Choroid plexus epithelial cell (primary cell): Measurements from ENCODE around the gene CCSER1.

Experiments
- DNase-seq: peaks from one replicate; pipeline ENCODE4 v3.0.0-alpha.2; 2010; ENCODE audit warnings: low read depth
- H3K4me3 ChIP-seq: 2 replicates; pipeline ENCODE4 v1.5.1; 2011; ENCODE audit warnings: low read depth, mild to moderate bottlenecking, control low read depth, low read length, moderate library complexity
- TF ChIP-seq, protein P1 (sequence below): conservative IDR thresholded peaks from 2 replicates; pipeline ENCODE4 v1.5.1; 2011; ENCODE audit warnings: low read depth, mild to moderate bottlenecking, control low read depth, inconsistent platforms, low read length, moderate library complexity

CCSER1 gene

DNA sequence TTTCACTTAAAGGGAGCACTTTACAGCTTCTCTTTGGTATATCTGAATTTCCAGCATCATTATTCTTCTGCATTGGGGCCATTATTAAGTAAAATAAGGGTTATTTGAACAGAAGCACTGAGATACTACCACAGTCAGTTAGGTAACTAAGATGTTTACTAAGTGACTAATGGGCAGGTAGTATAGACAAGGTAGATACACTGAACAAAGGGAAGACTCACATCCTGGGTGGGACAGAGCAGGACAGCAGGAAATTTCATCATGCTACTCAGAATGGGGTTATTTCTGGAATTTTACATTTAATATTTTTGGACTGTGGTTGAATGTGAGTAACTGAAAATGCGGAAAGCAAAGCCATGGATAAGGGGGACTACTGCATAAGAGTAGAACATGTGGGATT, 316.0 kb downstream of the CCSER1 start:
- no peak overlapping the region for H3K4me3 ChIP-seq
- TF ChIP-seq, protein P1, sequence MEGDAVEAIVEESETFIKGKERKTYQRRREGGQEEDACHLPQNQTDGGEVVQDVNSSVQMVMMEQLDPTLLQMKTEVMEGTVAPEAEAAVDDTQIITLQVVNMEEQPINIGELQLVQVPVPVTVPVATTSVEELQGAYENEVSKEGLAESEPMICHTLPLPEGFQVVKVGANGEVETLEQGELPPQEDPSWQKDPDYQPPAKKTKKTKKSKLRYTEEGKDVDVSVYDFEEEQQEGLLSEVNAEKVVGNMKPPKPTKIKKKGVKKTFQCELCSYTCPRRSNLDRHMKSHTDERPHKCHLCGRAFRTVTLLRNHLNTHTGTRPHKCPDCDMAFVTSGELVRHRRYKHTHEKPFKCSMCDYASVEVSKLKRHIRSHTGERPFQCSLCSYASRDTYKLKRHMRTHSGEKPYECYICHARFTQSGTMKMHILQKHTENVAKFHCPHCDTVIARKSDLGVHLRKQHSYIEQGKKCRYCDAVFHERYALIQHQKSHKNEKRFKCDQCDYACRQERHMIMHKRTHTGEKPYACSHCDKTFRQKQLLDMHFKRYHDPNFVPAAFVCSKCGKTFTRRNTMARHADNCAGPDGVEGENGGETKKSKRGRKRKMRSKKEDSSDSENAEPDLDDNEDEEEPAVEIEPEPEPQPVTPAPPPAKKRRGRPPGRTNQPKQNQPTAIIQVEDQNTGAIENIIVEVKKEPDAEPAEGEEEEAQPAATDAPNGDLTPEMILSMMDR = no peak
- DNase-seq = no peak

DNA sequence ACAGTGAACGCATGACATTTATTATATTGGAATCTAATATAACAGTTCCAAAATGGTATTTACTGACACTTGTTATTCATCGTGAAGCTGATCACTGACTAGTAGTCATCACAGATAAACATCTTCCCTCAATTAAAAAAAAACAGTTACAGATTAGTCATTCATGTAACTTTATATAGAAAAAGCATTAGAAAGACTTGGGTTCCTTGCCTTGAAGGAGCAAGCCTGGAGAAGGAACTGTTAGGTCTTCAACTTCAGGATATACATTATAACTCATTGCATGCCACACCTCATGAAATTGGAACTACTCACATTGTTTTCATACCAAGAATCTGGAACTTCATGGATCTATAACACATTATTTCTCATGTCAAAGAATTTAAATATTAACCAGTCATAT, 317.7 kb downstream of the CCSER1 start:
- no peak for DNase-seq
- no peak overlapping the region for H3K4me3 ChIP-seq
- TF ChIP-seq, protein P1 = no peak

- no peak overlapping the region for H3K4me3 ChIP-seq
- peak; percentile 66 for DNase-seq
- TF ChIP-seq, protein P1 = no peak
Measured at GRCh38 chr4:90445380-90445779, 318.2 kb downstream of the CCSER1 start.

- TF ChIP-seq, protein P1 = no peak
- no peak for DNase-seq
- H3K4me3 ChIP-seq = no peak overlapping the region
Measured at GRCh38 chr4:90449626-90450025, 322.4 kb downstream of the CCSER1 start.

- DNase-seq = no peak
- TF ChIP-seq, protein P1 = no peak
- no peak overlapping the region for H3K4me3 ChIP-seq
Measured at GRCh38 chr4:90456891-90457290, 329.7 kb downstream of the CCSER1 start.

DNA sequence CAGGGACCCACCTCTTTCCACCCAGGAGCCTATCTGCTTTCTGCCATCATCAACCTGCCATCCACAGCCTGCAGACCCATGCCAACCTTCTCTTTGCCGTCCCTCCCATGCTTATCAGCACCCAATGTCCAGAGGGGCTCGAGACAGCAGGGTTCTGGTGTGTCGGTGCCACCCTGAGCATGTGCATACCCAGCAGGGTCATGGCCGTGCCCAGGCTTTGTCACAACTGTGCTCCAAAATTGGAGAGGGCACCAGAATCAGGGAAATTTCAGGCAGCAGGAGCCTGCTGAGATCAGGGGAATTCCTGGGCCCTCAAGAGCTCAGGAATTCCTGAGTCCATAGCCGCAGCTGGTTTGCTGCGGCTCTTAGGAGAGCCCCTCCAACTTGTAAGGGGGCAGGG, 330.6 kb downstream of the CCSER1 start:
- H3K4me3 ChIP-seq = no peak overlapping the region
- TF ChIP-seq, protein P1 = no peak
- no peak for DNase-seq

DNA sequence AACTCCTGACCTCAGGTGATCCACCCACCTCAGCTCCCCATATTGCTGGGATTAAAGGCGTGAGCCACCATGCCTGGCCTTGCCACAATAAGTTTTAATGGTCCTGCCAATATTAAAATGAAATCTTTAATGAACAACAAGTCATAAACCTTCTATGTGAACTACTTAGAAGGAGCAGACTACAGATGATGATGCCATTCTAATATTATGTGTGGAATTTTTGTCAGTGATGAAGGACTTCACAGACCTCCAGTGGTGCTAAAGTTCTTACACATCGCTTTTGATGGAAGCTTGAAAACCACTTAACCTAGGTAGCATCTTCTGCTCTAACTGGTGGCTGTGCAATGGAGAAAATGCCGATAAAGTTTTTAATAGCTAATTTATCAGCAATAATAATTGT, 331.4 kb downstream of the CCSER1 start:
- H3K4me3 ChIP-seq = no peak overlapping the region
- DNase-seq = peak; percentile 39
- TF ChIP-seq, protein P1 = no peak
